ENCODE results near the gene GMDS.

- TF ChIP-seq EZH2phosphoT487 (IDR thresholded peaks at IDR 0.05; ENCODE audit: low read length) (no peak), CTCF (IDR thresholded peaks at IDR 0.05; ENCODE audit: low read length) (peak; percentile 79)
Observed at GRCh38 chr6:1604158-1605003, 641.0 kb downstream of the GMDS start.
